Measurements from ENCODE around the gene NANOS2. TPM values are rescaled to one million over a fixed set of nuclear protein-coding genes. Genes with fewer than 3 reads are reported as not detected.
A peak's percentile ranks its signal among the peaks of the same experiment; 100 is the strongest.

NANOS2 gene
- total and polyA plus RNA-seq, 2 of the 13 experiments (the other 11 are each of a cell fraction or from before 2014, with no cell fraction given) = not detected

GRCh38 chr19:45878043-45878794, 36.4 kb downstream of the NANOS2 start (continued):
- TF ChIP-seq IRF1 (CRISPR knock-in tag; IDR thresholded peaks at IDR 0.05; ENCODE audit: low read depth) (no peak), AKAP8 (CRISPR knock-in tag; IDR thresholded peaks at IDR 0.05) (peak; percentile 36; the same call in 1 of the 2 replicates), HIC2 (CRISPR knock-in tag; IDR thresholded peaks at IDR 0.05; ENCODE audit: low read depth) (peak; percentile 97), KLF16 (CRISPR knock-in tag; IDR thresholded peaks at IDR 0.05) (peak in 1 of 2 experiments; percentile 53; a peak in 2 of 4 replicates), GTF2F1 (IDR thresholded peaks at IDR 0.05; ENCODE audit: low read length) (no peak), HDAC2 (CRISPR knock-in tag; IDR thresholded peaks at IDR 0.05) (peak; percentile 63; the same call in 1 of the 2 replicates), FOXP1 (IDR thresholded peaks at IDR 0.05) (no peak), FOXP1 (CRISPR knock-in tag; IDR thresholded peaks at IDR 0.05) (peak; percentile 69), MXI1 (IDR thresholded peaks at IDR 0.05; ENCODE audit: borderline replicate concordance, low read depth, low read length) (peak; percentile 95; the same call in 2 of the 3 replicates), NCOA2 (CRISPR knock-in tag; IDR thresholded peaks at IDR 0.05) (peak; percentile 59), BCL6 (CRISPR knock-in tag; IDR thresholded peaks at IDR 0.05) (peak; percentile 11; the same call in 1 of the 2 replicates), DNMT3B (CRISPR knock-in tag; conservative IDR thresholded peaks at IDR 0.05) (peak; percentile 78), SALL1 (CRISPR knock-in tag; IDR thresholded peaks at IDR 0.05) (peak; percentile 66), ZNF770 (CRISPR knock-in tag; IDR thresholded peaks at IDR 0.05) (peak; percentile 93), KDM3A (CRISPR knock-in tag; IDR thresholded peaks at IDR 0.05; ENCODE audit: low read depth) (no peak), MIER3 (CRISPR knock-in tag; IDR thresholded peaks at IDR 0.05; ENCODE audit: borderline replicate concordance) (peak; percentile 39; the same call in 1 of the 2 replicates), ZNF740 (CRISPR knock-in tag; IDR thresholded peaks at IDR 0.05) (no peak), FOSL2 (CRISPR knock-in tag; IDR thresholded peaks at IDR 0.05) (peak; percentile 93), MAFF (IDR thresholded peaks at IDR 0.05; ENCODE audit: low read depth, low read length) (no peak), FOXJ3 (CRISPR knock-in tag; IDR thresholded peaks at IDR 0.05; ENCODE audit: borderline replicate concordance) (no peak), AGO1 (IDR thresholded peaks at IDR 0.05; ENCODE audit: low read depth, low read length, poor library complexity, severe bottlenecking) (no peak), BATF2 (CRISPR knock-in tag; IDR thresholded peaks at IDR 0.05) (no peak), MTA1 (CRISPR knock-in tag; IDR thresholded peaks at IDR 0.05; ENCODE audit: borderline replicate concordance) (peak; percentile 73; the same call in 1 of the 2 replicates), NR2F6 (IDR thresholded peaks at IDR 0.05) (no peak), NR2F6 (CRISPR knock-in tag; IDR thresholded peaks at IDR 0.05) (peak; percentile 56; the same call in 1 of the 2 replicates), NRL (CRISPR knock-in tag; IDR thresholded peaks at IDR 0.05; ENCODE audit: borderline replicate concordance) (peak; percentile 58; the same call in 1 of the 2 replicates), PHF21A (CRISPR knock-in tag; IDR thresholded peaks at IDR 0.05) (peak; percentile 76)

Data from HepG2 (cell line).